Activated CD4-positive, alpha-beta T cell treated with anti-CD3 and anti-CD28 coated beads for 36 hours (primary cell): ENCODE data around the gene DCXR. TPM values are rescaled to one million over a fixed set of nuclear protein-coding genes. Genes with fewer than 3 reads are reported as not detected.

Experiments
- ATAC-seq: fragments of 200-7000 bp; cut with Tn5 transposase; one replicate; pipeline ENCODE4 v1.10.0; 2021; ENCODE audit warnings: mild to moderate bottlenecking, moderate library complexity
- CTCF ChIA-PET: fragments of 350-600 bp; sonication (Branson Sonifier 250); formaldehyde crosslinking; loops from one replicate; lab custom pipeline; 2021; ENCODE audit warnings: antibody characterized with exemption; lab: Charles Lee
- POLR2A ChIA-PET: fragments of 350-600 bp; sonication (Branson Sonifier 250); formaldehyde crosslinking; loops from one replicate; lab custom pipeline; 2021; ENCODE audit warnings: antibody characterized with exemption, inconsistent platforms; lab: Charles Lee
- DNase-seq: peaks from one replicate; pipeline ENCODE4 v3.0.0-alpha.2; 2020
- H3K27ac Mint-ChIP-seq: one replicate; pipeline ENCODE4 v1.8.0; 2021; ENCODE audit warnings: mixed read lengths
- H3K27me3 Mint-ChIP-seq: one replicate; pipeline ENCODE4 v1.8.0; 2021; ENCODE audit warnings: mixed read lengths
- H3K36me3 Mint-ChIP-seq: one replicate; pipeline ENCODE4 v1.8.0; 2021; ENCODE audit warnings: low read depth, mixed read lengths
- H3K4me1 Mint-ChIP-seq: one replicate; pipeline ENCODE4 v1.8.0; 2021; ENCODE audit warnings: mixed read lengths
- H3K4me3 Mint-ChIP-seq: one replicate; pipeline ENCODE4 v1.8.0; 2021; ENCODE audit warnings: mild to moderate bottlenecking, moderate library complexity, mixed read lengths
- H3K9me3 Mint-ChIP-seq: one replicate; pipeline ENCODE4 v1.8.0; 2021; ENCODE audit warnings: low read depth, mixed read lengths
- intact Hi-C, 2 experiments: fragments of 100-400 bp; cut with DNase I in 1 of 2; cut with micrococcal nuclease in 1 of 2; formaldehyde crosslinking; loops; one replicate each; pipeline versions ENCODE4 v1.14.2 to v1.15.1; 2022 to 2024; cut with DNase I, micrococcal nuclease
- total RNA-seq, 2 experiments: library from RNA; stranded (reverse); gene quantifications; one replicate each; pipeline ENCODE4 v1.2.3, GENCODE V29; 2021

The DCXR gene
- total RNA-seq, 2 experiments from 2014 or later = 105 to 166 TPM

GRCh38 chr17:82019690-82020571 is 17.6 kb downstream of the DCXR start:
- H3K9me3 Mint-ChIP-seq = no peaks in the 10 kb centered on the region
- CTCF ChIA-PET = interaction anchor here (0.5 to 5.1 kb wide), 7 partner anchors 9 to 153 kb away, joined by 3 to 54 read pairs (median 3); partner anchors contain the start of gene NOTUM
- no peak for ATAC-seq
- POLR2A ChIA-PET = no interaction called here
- no peak overlapping the region for H3K4me3 Mint-ChIP-seq
- peaks cover 14% of the 10 kb centered on the region for H3K4me1 Mint-ChIP-seq
- H3K27ac Mint-ChIP-seq = no peak overlapping the region
- no peaks in the 10 kb centered on the region for H3K27me3 Mint-ChIP-seq
- peak; percentile 88 for DNase-seq
- intact Hi-C loops = loop anchor here in 1 of 2 experiments (2.0 kb wide), 1 partner anchor 51 kb away; no protein-coding TSS in a partner anchor
- H3K36me3 Mint-ChIP-seq = no peaks in the 10 kb centered on the region

- DNase-seq (no peak), ATAC-seq (no peak)
- no peaks in the 10 kb centered on the region for H3K27me3 Mint-ChIP-seq
- no peaks in the 10 kb centered on the region for H3K36me3 Mint-ChIP-seq
- H3K27ac Mint-ChIP-seq = no peak overlapping the region
- ChIA-PET POLR2A (no interaction called here), CTCF (interaction anchor here (0.5 to 5.1 kb wide), 4 partner anchors 9 to 93 kb away, joined by 3 to 54 read pairs (median 4); partner anchors contain the start of gene NOTUM)
- intact Hi-C loops = no loop called here
- H3K4me1 Mint-ChIP-seq = peaks cover 13% of the 10 kb centered on the region
- H3K9me3 Mint-ChIP-seq = no peaks in the 10 kb centered on the region
- H3K4me3 Mint-ChIP-seq = no peak overlapping the region
Measured at GRCh38 chr17:82018989-82019689, 18.4 kb downstream of the DCXR start.

GRCh38 chr17:82018152-82018988 is 19.1 kb downstream of the DCXR start:
- Mint-ChIP-seq H3K27me3 (no peaks in the 10 kb centered on the region), H3K9me3 (no peaks in the 10 kb centered on the region), H3K27ac (no peak overlapping the region), H3K4me1 (peaks cover 10% of the 10 kb centered on the region), H3K36me3 (no peaks in the 10 kb centered on the region), H3K4me3 (no peak overlapping the region)
- ChIA-PET POLR2A (no interaction called here), CTCF (interaction anchor here (0.6 to 1.0 kb wide), 3 partner anchors 10 to 59 kb away, joined by 3 read pairs; no protein-coding TSS in a partner anchor)
- intact Hi-C loops = no loop called here
- DNase-seq (no peak), ATAC-seq (no peak)

- no peaks in the 10 kb centered on the region for H3K36me3 Mint-ChIP-seq
- H3K4me1 Mint-ChIP-seq = peaks cover 10% of the 10 kb centered on the region
- ChIA-PET POLR2A (no interaction called here), CTCF (no interaction called here)
- intact Hi-C loops = no loop called here
- H3K27ac Mint-ChIP-seq = no peak overlapping the region
- H3K9me3 Mint-ChIP-seq = no peaks in the 10 kb centered on the region
- no peak for DNase-seq
- H3K4me3 Mint-ChIP-seq = no peak overlapping the region
- no peak for ATAC-seq
- H3K27me3 Mint-ChIP-seq = no peaks in the 10 kb centered on the region
Measured at GRCh38 chr17:82017612-82018151, 19.8 kb downstream of the DCXR start.

GRCh38 chr17:82016875-82017459 is 20.5 kb downstream of the DCXR start:
- ATAC-seq = no peak
- no peak for DNase-seq
- H3K36me3 Mint-ChIP-seq = no peaks in the 10 kb centered on the region
- CTCF ChIA-PET = no interaction called here
- POLR2A ChIA-PET = no interaction called here
- H3K4me3 Mint-ChIP-seq = no peak overlapping the region
- no peaks in the 10 kb centered on the region for H3K9me3 Mint-ChIP-seq
- intact Hi-C loops = no loop called here
- H3K27ac Mint-ChIP-seq = no peak overlapping the region
- peaks cover 10% of the 10 kb centered on the region for H3K4me1 Mint-ChIP-seq
- no peaks in the 10 kb centered on the region for H3K27me3 Mint-ChIP-seq

- no peaks in the 10 kb centered on the region for H3K27me3 Mint-ChIP-seq
- no peak overlapping the region for H3K4me3 Mint-ChIP-seq
- DNase-seq (no peak), ATAC-seq (no peak)
- H3K27ac Mint-ChIP-seq = no peak overlapping the region
- ChIA-PET CTCF (interaction anchor here (0.5 to 1.0 kb wide), 2 partner anchors 25 to 56 kb away, joined by 3 to 7 read pairs; no protein-coding TSS in a partner anchor), POLR2A (no interaction called here)
- H3K36me3 Mint-ChIP-seq = no peaks in the 10 kb centered on the region
- H3K4me1 Mint-ChIP-seq = peaks cover 5% of the 10 kb centered on the region
- no peaks in the 10 kb centered on the region for H3K9me3 Mint-ChIP-seq
- intact Hi-C loops = no loop called here
Measured at GRCh38 chr17:82016061-82016874, 21.2 kb downstream of the DCXR start.

GRCh38 chr17:82015311-82015971 is 22.1 kb downstream of the DCXR start:
- DNase-seq = no peak
- POLR2A ChIA-PET = no interaction called here
- Mint-ChIP-seq H3K27ac (no peak overlapping the region), H3K4me3 (no peak overlapping the region), H3K36me3 (no peaks in the 10 kb centered on the region), H3K4me1 (peaks cover 2% of the 10 kb centered on the region), H3K9me3 (no peaks in the 10 kb centered on the region), H3K27me3 (no peaks in the 10 kb centered on the region)
- CTCF ChIA-PET = interaction anchor here (0.5 to 1.0 kb wide), 3 partner anchors 24 to 710 kb away, joined by 3 to 7 read pairs (median 3); no protein-coding TSS in a partner anchor
- no peak for ATAC-seq
- intact Hi-C loops = no loop called here

- no peak for DNase-seq
- H3K27me3 Mint-ChIP-seq = no peaks in the 10 kb centered on the region
- intact Hi-C loops = no loop called here
- CTCF ChIA-PET = interaction anchor here (0.5 kb wide), 1 partner anchor 710 kb away, joined by 3 read pairs; no protein-coding TSS in a partner anchor
- no peaks in the 10 kb centered on the region for H3K4me1 Mint-ChIP-seq
- POLR2A ChIA-PET = no interaction called here
- no peak overlapping the region for H3K27ac Mint-ChIP-seq
- H3K4me3 Mint-ChIP-seq = no peak overlapping the region
- no peaks in the 10 kb centered on the region for H3K36me3 Mint-ChIP-seq
- ATAC-seq = no peak
- H3K9me3 Mint-ChIP-seq = no peaks in the 10 kb centered on the region
Measured at GRCh38 chr17:82014971-82015310, 22.6 kb downstream of the DCXR start.

- no peak overlapping the region for H3K4me3 Mint-ChIP-seq
- H3K9me3 Mint-ChIP-seq = no peaks in the 10 kb centered on the region
- POLR2A ChIA-PET = no interaction called here
- ATAC-seq = no peak
- intact Hi-C loops = no loop called here
- no peaks in the 10 kb centered on the region for H3K27me3 Mint-ChIP-seq
- no peak for DNase-seq
- no peak overlapping the region for H3K27ac Mint-ChIP-seq
- H3K4me1 Mint-ChIP-seq = no peaks in the 10 kb centered on the region
- no peaks in the 10 kb centered on the region for H3K36me3 Mint-ChIP-seq
- CTCF ChIA-PET = no interaction called here
Measured at GRCh38 chr17:82014432-82014831, 23.1 kb downstream of the DCXR start.
